ENCODE results near the gene RAB8B. TPM values are rescaled to one million over a fixed set of nuclear protein-coding genes. Genes with fewer than 3 reads are reported as not detected.

Gene RAB8B
- total and polyA plus RNA-seq, 9 of the 15 experiments (the other 6 are each of a cell fraction or from before 2014, with no cell fraction given): 7.8 to 32.1 (median 24.2) TPM

DNA sequence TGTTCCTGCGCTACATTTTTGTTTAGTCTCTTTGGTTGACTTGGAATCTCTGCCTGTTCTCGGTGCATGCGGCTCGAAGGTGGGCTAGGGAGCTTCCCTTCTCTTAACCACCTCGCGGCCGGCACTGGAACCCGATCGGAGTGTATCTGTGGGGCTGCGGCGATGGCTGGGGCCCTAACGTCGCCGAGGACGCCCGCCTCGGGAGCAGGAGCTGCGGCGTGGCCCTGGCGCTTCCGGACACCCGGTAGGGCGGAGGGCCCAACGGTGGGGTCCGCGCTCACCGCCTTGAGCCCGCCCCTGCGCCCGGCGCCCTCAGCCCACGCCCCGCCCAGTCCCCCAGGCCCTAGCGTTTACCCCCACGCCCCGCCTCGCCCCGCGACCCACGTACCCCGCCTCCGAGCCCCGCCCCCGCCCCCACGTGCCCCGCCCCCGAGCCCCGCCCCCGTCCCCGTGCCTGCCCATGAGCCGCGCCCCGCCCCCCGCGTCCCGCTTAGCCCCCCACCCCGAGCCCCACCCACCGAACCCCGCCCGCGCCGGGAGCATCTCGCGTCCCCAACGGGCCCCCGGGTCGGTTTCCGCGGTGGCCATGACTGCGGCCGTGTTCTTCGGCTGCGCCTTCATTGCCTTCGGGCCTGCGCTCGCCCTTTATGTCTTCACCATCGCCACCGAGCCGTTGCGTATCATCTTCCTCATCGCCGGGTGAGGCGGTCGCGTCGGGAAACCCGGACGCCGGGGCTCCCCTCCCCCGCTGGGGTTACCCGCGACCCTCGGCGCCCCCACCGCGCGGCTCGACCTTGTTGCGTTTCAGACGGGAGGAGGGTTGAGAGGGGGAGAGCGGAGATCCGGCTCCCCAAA, 87.9 kb downstream of the RAB8B start, which contains the start of gene APH1B (continued):
- TF ChIP-seq, protein P1, sequence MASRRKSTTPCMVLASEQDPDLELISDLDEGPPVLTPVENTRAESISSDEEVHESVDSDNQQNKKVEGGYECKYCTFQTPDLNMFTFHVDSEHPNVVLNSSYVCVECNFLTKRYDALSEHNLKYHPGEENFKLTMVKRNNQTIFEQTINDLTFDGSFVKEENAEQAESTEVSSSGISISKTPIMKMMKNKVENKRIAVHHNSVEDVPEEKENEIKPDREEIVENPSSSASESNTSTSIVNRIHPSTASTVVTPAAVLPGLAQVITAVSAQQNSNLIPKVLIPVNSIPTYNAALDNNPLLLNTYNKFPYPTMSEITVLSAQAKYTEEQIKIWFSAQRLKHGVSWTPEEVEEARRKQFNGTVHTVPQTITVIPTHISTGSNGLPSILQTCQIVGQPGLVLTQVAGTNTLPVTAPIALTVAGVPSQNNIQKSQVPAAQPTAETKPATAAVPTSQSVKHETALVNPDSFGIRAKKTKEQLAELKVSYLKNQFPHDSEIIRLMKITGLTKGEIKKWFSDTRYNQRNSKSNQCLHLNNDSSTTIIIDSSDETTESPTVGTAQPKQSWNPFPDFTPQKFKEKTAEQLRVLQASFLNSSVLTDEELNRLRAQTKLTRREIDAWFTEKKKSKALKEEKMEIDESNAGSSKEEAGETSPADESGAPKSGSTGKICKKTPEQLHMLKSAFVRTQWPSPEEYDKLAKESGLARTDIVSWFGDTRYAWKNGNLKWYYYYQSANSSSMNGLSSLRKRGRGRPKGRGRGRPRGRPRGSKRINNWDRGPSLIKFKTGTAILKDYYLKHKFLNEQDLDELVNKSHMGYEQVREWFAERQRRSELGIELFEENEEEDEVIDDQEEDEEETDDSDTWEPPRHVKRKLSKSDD (conservative IDR thresholded peaks at IDR 0.05; ENCODE audit: low read length): no peak
- TF ChIP-seq ATF1 (CRISPR knock-in tag; IDR thresholded peaks at IDR 0.05) (no peak), ATF1 (tag; IDR thresholded peaks at IDR 0.05) (peak; percentile 31; the same call in 1 of the 2 replicates), ZC3H8 (IDR thresholded peaks at IDR 0.05) (no peak), OTX1 (CRISPR knock-in tag; IDR thresholded peaks at IDR 0.05) (0 out of 2 replicates have a peak, but pooled peaks have one; percentile 50), CCNT2 (IDR thresholded peaks at IDR 0.05; ENCODE audit: borderline replicate concordance, extremely low read depth, insufficient read length, low read depth, low read length) (peak; percentile 55), ZSCAN32 (CRISPR knock-in tag; IDR thresholded peaks at IDR 0.05) (no peak), MECOM (CRISPR knock-in tag; IDR thresholded peaks at IDR 0.05) (peak; percentile 20; the same call in 1 of the 2 replicates), POLR2H (tag; IDR thresholded peaks at IDR 0.05; ENCODE audit: low read depth) (peak; percentile 79; the same call in 1 of the 2 replicates), TCF7L2 (IDR thresholded peaks at IDR 0.05; ENCODE audit: low read depth, low read length) (no peak), HDAC1 (IDR thresholded peaks at IDR 0.05) (peak in 1 of 2 experiments; percentile 54; a peak in 1 of 4 replicates), SRSF7 (optimal IDR thresholded peaks at IDR 0.05; ENCODE audit: low read depth, low read length) (no peak), RB1 (IDR thresholded peaks at IDR 0.05; ENCODE audit: low read depth) (0 out of 2 replicates have a peak, but pooled peaks have one; percentile 69), EP400 (IDR thresholded peaks at IDR 0.05) (peak; percentile 59), NR2C2 (CRISPR knock-in tag; IDR thresholded peaks at IDR 0.05) (no peak), NR2C2 (tag; IDR thresholded peaks at IDR 0.05) (peak; percentile 72), SIN3A (IDR thresholded peaks at IDR 0.05; ENCODE audit: borderline replicate concordance in 2 of 2, control insufficient read depth in 1 of 2, low read depth in 2 of 2, low read length in 2 of 2) (peak; percentile 36 to 71; a peak in 1 of 4 replicates), ZFX (CRISPR knock-in tag; IDR thresholded peaks at IDR 0.05) (peak; percentile 86), NR4A1 (CRISPR knock-in tag; IDR thresholded peaks at IDR 0.05) (0 out of 2 replicates have a peak, but pooled peaks have one; percentile 34), NR4A1 (tag; IDR thresholded peaks at IDR 0.05) (no peak), ZBTB7A (IDR thresholded peaks at IDR 0.05; ENCODE audit: borderline replicate concordance, control insufficient read depth, low read depth, low read length) (peak; percentile 95), KDM2B (CRISPR knock-in tag; IDR thresholded peaks at IDR 0.05) (peak; percentile 66; the same call in 1 of the 2 replicates)
- TF ChIP-seq, protein P2, sequence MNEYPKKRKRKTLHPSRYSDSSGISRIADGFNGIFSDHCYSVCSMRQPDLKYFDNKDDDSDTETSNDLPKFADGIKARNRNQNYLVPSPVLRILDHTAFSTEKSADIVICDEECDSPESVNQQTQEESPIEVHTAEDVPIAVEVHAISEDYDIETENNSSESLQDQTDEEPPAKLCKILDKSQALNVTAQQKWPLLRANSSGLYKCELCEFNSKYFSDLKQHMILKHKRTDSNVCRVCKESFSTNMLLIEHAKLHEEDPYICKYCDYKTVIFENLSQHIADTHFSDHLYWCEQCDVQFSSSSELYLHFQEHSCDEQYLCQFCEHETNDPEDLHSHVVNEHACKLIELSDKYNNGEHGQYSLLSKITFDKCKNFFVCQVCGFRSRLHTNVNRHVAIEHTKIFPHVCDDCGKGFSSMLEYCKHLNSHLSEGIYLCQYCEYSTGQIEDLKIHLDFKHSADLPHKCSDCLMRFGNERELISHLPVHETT (CRISPR knock-in tag; conservative IDR thresholded peaks at IDR 0.05 in 1 of 2, IDR thresholded peaks at IDR 0.05 in 1 of 2): peak in 1 of 2 experiments; percentile 43; a peak in 2 of 4 replicates
